Smooth muscle cell (in vitro differentiated cells): ENCODE data around the gene C11orf68. TPM values are rescaled to one million over a fixed set of nuclear protein-coding genes. Genes with fewer than 3 reads are reported as not detected.

ENCODE experiments used
- DNase-seq: peaks from one replicate; lab custom pipeline; 2025; ENCODE audit not compliant: unreplicated experiment; lab: John Stamatoyannopoulos, UW
- H2AFZ ChIP-seq: fragments of 200-600 bp; sonication (generic); 2 replicates; pipeline ENCODE4 v1.6.0; 2016; ENCODE audit warnings: antibody characterized with exemption, low read depth, mild to moderate bottlenecking
- H3F3A ChIP-seq: fragments of 200-600 bp; sonication (generic); 2 replicates; pipeline ENCODE4 v1.6.0; 2017; ENCODE audit warnings: antibody characterized with exemption, low read depth
- H3K27ac ChIP-seq: fragments of 200-600 bp; sonication (generic); 2 replicates; pipeline ENCODE4 v1.5.1; 2016; ENCODE audit warnings: low read depth, mild to moderate bottlenecking
- H3K27me3 ChIP-seq: fragments of 200-600 bp; sonication (generic); 2 replicates; pipeline ENCODE4 v1.6.1; 2016; ENCODE audit warnings: low read depth, mild to moderate bottlenecking
- H3K36me3 ChIP-seq: fragments of 200-600 bp; sonication (generic); 2 replicates; pipeline ENCODE4 v1.5.1; 2016; ENCODE audit warnings: low read depth
- H3K4me1 ChIP-seq: fragments of 200-600 bp; sonication (generic); 2 replicates; pipeline ENCODE4 v1.5.1; 2016; ENCODE audit warnings: low read depth
- H3K4me2 ChIP-seq: fragments of 200-600 bp; sonication (generic); 2 replicates; pipeline ENCODE4 v1.6.0; 2016; ENCODE audit warnings: mild to moderate bottlenecking
- H3K4me3 ChIP-seq: fragments of 200-600 bp; sonication (generic); 2 replicates; pipeline ENCODE4 v1.5.1; 2016; ENCODE audit warnings: mild to moderate bottlenecking
- H3K79me2 ChIP-seq: fragments of 200-600 bp; sonication (generic); 2 replicates; pipeline ENCODE4 v1.6.0; 2016; ENCODE audit warnings: low read depth, mild to moderate bottlenecking
- H3K9ac ChIP-seq: fragments of 200-600 bp; sonication (generic); 2 replicates; pipeline ENCODE4 v1.6.0; 2016; ENCODE audit warnings: low read depth
- H3K9me3 ChIP-seq: fragments of 200-600 bp; sonication (generic); replicated peaks from 2 replicates; pipeline ENCODE4 v1.5.1; 2016; ENCODE audit warnings: low read depth
- H4K20me1 ChIP-seq: fragments of 200-600 bp; sonication (generic); 2 replicates; pipeline ENCODE4 v1.6.0; 2016; ENCODE audit warnings: low read depth
- CTCF ChIP-seq: fragments of 200-600 bp; sonication (generic); IDR thresholded peaks from 2 replicates; pipeline ENCODE4 v1.5.1; 2017; ENCODE audit warnings: borderline replicate concordance, mild to moderate bottlenecking, antibody characterized with exemption; ENCODE audit not compliant: insufficient read depth, poor library complexity, severe bottlenecking
- WGBS: methylation state at CpG from one replicate; pipeline ENCODE4 v1.1.7; 2016; ENCODE audit warnings: low lambda C conversion rate; 5-methylcytosine and 5-hydroxymethylcytosine counted together
- polyA plus RNA-seq: library from polyadenylated mRNA; unstranded; fragments of >200 nt; fragmentation: Nextera tagmentation; extraction: Ambion mirVana; gene quantifications from 2 replicates; pipeline ENCODE4 v1.2.1, GENCODE V29; 2016
- total RNA-seq: library from RNA; depleted of rRNA; stranded (reverse); fragments of >200 nt; gene quantifications from 2 replicates; pipeline ENCODE4 v1.2.3, GENCODE V29; 2014

The C11orf68 gene
- total and polyA plus RNA-seq, 2 experiments from 2014 or later, result 41.2 to 99.5 TPM

- no peak overlapping the region for H3K27ac ChIP-seq
- peak; percentile 96 for TF ChIP-seq CTCF
- 29% methylated on average over 9 of the region's 9 CpGs for whole genome bisulfite sequencing
- H3K9me3 ChIP-seq, result no peaks in the 10 kb centered on the region
- H3K79me2 ChIP-seq, result peaks cover 17% of the 10 kb centered on the region
- H3K9ac ChIP-seq, result no peak overlapping the region
- peaks cover 12% of the 10 kb centered on the region for H3F3A ChIP-seq
- H4K20me1 ChIP-seq, result peaks cover 5% of the 10 kb centered on the region
- no peak overlapping the region for H3K4me2 ChIP-seq
- peaks cover 11% of the 10 kb centered on the region for H3K4me1 ChIP-seq
- H2AFZ ChIP-seq, result no peak overlapping the region
- no peaks in the 10 kb centered on the region for H3K27me3 ChIP-seq
- H3K4me3 ChIP-seq, result no peak overlapping the region
- DNase-seq, result peak; percentile 40
- H3K36me3 ChIP-seq, result no peaks in the 10 kb centered on the region
Measured at GRCh38 chr11:65884716-65885092, 34.2 kb downstream of the C11orf68 start.

- Histone ChIP-seq H4K20me1 (peaks cover 5% of the 10 kb centered on the region), H3K9me3 (no peaks in the 10 kb centered on the region), H3K79me2 (peaks cover 17% of the 10 kb centered on the region), H3K36me3 (no peaks in the 10 kb centered on the region), H3K4me1 (peaks cover 6% of the 10 kb centered on the region), H3K4me2 (no peak overlapping the region), H3K27ac (no peak overlapping the region), H3F3A (peaks cover 7% of the 10 kb centered on the region), H3K9ac (no peak overlapping the region), H3K27me3 (no peaks in the 10 kb centered on the region), H3K4me3 (no peak overlapping the region), H2AFZ (no peak overlapping the region)
- WGBS, result 91% methylated on average over 28 of the region's 28 CpGs
- DNase-seq, result no peak
- no peak for TF ChIP-seq CTCF
Measured at GRCh38 chr11:65883786-65884715, 34.8 kb downstream of the C11orf68 start.

GRCh38 chr11:65883058-65883761 is 35.7 kb downstream of the C11orf68 start:
- no peak for DNase-seq

More at GRCh38 chr11:65883058-65883761, 35.7 kb downstream of the C11orf68 start:
- Histone ChIP-seq H2AFZ (no peak overlapping the region), H3K9ac (no peak overlapping the region), H3K27ac (no peak overlapping the region), H3K79me2 (peaks cover 17% of the 10 kb centered on the region), H3K27me3 (no peaks in the 10 kb centered on the region), H3K9me3 (no peaks in the 10 kb centered on the region), H3K4me2 (no peak overlapping the region), H4K20me1 (peaks cover 5% of the 10 kb centered on the region), H3K36me3 (no peaks in the 10 kb centered on the region), H3F3A (peaks cover 6% of the 10 kb centered on the region), H3K4me3 (no peak overlapping the region), H3K4me1 (peaks cover 6% of the 10 kb centered on the region)
- WGBS, result 99% methylated on average over 12 of the region's 13 CpGs
- TF ChIP-seq CTCF, result no peak
